ENCODE measurements around the gene GPN3.
"Not testable (repeated sequence)": the region's sequence is repeated elsewhere in the genome, so short reads cannot be mapped to it uniquely, and the experiment has no call there.

The GPN3 gene

DNA sequence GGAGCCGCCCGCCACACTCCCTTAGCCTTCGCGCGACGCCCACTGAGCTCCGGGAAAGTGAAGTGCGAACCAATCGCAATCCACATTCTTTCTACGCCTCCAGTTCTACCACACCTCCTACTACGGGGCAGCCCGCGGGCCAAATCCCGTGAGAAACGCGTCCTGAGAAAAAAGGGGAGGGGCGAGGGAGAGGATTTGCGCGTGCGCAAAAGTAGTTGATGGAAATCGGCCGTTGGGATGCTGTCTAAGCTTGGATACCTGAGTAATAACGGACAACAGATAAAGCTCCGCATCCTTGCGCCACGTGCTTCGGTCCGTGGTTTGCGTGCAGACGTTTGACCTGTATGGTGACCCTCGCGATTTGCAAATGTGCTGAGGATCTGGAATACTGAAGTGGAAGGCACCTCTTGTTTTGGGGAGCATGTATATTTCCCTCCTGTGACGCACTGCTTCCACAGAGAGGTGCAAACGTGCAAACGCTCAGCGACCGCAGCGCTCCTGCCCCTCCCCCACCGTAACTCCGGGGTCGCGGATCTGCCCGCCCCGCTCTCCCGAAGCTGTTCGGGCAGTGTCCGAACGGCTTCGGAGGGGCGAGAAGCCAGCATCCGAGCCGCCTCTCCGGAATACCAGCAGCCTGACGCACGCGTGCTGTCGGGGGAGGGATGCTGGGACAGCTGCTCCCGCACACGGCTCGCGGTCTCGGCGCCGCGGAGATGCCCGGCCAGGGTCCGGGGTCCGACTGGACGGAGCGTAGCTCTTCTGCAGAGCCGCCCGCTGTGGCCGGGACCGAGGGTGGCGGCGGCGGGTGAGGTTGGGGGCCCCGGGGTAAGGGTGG, at the start of gene GPN3, which contains the start of gene FAM216A:
TSS of gene GPN3 (minus strand) at position 44 of the 835 bp plus-strand sequence. CDS start 54 bp downstream, outside the sequence.
TSS of gene FAM216A (plus strand) at position 632 of the 835 bp plus-strand sequence. CDS start at position 663, 31 bp downstream.
- peak; percentile 99 for DNase-seq (ENCODE audit: low read depth)

DNA sequence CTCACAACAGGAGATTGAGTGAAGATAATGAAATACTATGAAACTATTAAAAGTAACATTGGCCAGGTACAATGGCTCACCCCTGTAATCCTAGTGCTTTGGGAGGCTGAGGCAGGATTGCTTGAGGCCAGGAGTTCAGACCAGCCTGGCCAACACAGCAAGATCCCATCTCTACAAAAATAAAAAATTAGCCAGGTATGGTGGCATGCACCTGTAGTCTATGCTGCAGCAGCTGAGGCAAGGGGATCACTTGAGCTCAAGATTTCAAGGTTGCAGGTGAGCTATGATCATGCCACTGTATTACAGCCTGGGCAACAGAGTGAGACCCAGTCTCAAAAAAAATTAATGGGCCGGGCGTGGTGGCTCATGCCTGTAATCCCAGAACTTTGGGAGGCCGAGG, 48.9 kb upstream of the GPN3 start:
- no peak for DNase-seq (ENCODE audit: low read depth)

DNA sequence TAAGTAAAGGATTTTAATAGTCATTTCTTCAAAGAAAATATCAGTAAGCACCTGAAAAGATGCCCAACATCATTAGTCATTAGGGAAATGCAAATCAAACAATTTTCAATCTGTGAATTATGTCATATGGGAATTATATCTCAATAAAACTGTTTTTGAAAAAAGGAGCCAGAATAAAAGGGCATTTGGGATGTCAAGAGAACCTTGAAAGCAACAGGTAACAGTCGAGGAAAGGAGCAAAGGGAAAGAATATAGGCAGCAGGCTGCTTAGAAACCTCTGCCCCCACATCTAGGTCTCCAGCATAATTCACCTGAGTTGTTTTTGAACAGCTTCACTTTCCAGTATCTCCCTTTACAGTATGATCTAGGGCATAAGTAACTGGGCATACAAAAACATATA, 46.3 kb upstream of the GPN3 start:
- DNase-seq (ENCODE audit: low read depth) = no peak

- DNase-seq (ENCODE audit: low read depth) = no peak
These were observed 45.8 kb upstream of the GPN3 start for GRCh38 chr12:110513842-110514241.

GRCh38 chr12:110508071-110508586, 40.1 kb upstream of the GPN3 start:
- DNase-seq (ENCODE audit: low read depth) = peak; percentile 14

GRCh38 chr12:110505332-110505731, 37.3 kb upstream of the GPN3 start:
- DNase-seq (ENCODE audit: low read depth) = no peak

- DNase-seq (ENCODE audit: low read depth) = no peak
These were observed 35.4 kb upstream of the GPN3 start for GRCh38 chr12:110503432-110503831.

- peak; percentile 99 for DNase-seq (ENCODE audit: low read depth)
These were observed 34.0 kb upstream of the GPN3 start, which contains the start of the genes RAD9B and VPS29 for GRCh38 chr12:110501752-110502738. TSS of gene RAD9B (plus strand) at chr12:110502331. CDS start at chr12:110502338, 7 bp downstream. TSS of gene VPS29 (minus strand) at chr12:110502111. CDS start at chr12:110502051, 60 bp downstream.

DNA sequence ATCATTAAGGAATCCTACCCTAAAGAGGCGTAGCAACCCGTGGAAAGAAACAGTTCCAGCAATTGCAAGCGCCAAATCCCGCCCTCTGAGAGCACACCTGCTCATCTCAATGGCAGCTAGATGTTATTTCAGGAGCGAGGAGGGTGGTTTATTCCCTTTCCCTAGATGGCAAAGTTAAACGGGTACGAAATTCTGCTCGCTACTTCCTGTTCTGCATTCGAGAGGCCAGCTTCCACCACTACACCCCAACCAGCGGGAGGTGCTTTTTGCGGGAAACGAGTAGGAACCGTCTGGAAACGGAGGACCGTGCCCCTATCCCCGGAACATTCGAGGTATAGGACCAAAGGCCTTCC, 33.3 kb upstream of the GPN3 start:
- DNase-seq (ENCODE audit: low read depth) = peak; percentile 74

GRCh38 chr12:110498984-110499706, 31.1 kb upstream of the GPN3 start:
- peak; percentile 83 for DNase-seq (ENCODE audit: low read depth)

DNA sequence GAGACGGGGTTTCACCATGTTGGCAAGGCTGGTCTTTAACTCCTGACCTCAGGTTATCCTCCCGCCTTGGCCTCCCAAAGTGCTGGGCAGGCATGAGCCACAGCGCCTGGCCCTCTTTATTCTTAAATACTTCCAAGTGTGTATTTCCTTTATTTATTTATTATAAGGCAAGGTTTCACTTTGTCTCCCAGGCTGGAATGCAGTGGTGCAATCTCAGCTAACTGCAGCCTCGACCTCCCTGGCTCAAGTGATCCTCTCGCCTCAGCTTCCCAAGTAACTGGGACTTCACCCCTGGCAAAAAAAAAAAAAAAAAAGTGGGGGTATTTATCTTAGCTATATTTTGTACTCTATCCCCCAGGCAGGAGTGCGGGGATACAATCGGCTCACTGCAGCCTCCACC, 7.4 kb upstream of the GPN3 start:
- peak; percentile 6 for DNase-seq (ENCODE audit: low read depth)

GRCh38 chr12:110467847-110468213, 227 bp downstream of the GPN3 start:
- no peak for DNase-seq (ENCODE audit: low read depth)

GRCh38 chr12:110466791-110467190, 1.3 kb downstream of the GPN3 start:
- no peak for DNase-seq (ENCODE audit: low read depth)

- not testable (repeated sequence) for DNase-seq (ENCODE audit: low read depth)
These were observed 2.3 kb downstream of the GPN3 start for GRCh38 chr12:110465765-110466164.

GRCh38 chr12:110465024-110465423, 3.0 kb downstream of the GPN3 start:
- DNase-seq (ENCODE audit: low read depth) = no peak

GRCh38 chr12:110461189-110461588, 6.9 kb downstream of the GPN3 start:
- DNase-seq (ENCODE audit: low read depth) = not testable (repeated sequence)

GRCh38 chr12:110458756-110459155, 9.3 kb downstream of the GPN3 start:
- no peak for DNase-seq (ENCODE audit: low read depth)

DNA sequence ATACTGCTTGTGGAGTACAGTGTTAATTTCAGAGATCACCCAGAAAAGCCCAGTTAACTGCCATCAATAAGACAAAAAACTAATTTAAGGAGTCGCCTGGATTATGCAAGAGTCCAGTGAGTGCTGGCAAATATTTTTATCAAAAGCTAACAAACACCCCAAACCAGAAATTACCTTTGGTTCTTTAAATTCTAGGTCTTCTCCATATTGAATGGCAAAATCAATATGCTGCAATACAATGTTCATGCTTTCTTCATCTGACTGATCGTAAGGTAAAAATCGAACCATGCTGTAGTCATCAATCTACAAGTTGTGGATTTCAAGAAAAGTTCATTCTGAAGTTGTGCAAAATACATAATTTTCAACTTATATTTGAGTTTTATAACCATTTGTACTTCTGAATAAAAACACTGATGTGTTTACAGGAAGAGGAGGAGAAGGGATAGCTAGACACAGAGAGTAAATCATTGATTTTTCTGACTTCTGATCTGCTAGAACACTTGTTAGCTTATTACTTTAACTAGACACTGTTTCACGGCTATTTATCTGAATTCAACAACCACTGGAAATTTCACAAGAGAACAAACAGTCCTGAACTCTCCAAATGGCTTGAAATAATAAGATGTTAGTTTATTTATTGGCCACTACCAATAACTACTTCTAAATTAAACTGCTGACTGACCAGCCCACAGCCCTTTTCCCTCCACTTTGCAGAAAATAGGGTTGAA, 14.3 kb downstream of the GPN3 start:
- DNase-seq (ENCODE audit: low read depth) = no peak

- no peak for DNase-seq (ENCODE audit: low read depth)
These were observed 16.8 kb downstream of the GPN3 start for GRCh38 chr12:110451263-110451662.

DNA sequence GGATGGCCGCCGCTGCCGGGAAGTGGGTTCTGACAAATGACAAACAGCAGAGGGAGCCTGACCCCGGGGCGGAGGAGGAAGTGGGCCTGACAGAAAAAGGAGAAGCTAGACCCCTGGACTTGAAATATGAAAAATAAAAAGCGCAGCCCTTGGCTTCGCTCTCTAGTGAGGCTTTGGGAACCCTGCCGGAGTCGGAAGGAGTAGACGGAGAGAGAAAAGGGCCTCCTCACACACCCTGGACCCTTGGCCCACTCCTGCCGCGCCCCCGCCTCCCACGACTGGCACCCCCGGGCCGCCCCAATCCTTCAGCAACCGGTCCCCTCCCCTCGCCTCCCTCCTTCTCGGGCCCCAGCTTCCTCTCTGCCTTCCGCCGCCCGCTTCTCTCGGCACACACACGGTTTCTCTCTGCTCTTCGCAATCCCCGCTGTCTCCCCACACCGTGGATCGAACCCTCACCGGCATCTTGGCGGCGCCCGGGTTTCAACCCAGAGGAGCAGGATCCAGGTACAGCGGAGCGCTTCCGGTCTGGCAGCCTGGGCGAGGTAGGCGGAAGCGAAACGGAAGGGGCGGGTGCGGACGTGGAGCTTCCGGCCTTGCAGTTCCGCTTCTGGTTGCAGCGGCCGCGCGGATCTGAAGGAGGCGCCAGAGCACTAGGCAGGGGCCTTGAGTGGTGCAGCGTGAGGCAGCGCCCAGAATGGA, 18.1 kb downstream of the GPN3 start, which contains the start of gene ARPC3:
TSS of gene ARPC3 (minus strand) at position 539 of the 699 bp plus-strand sequence. CDS start at position 462, 77 bp downstream.
- peak; percentile 96 for DNase-seq (ENCODE audit: low read depth)
